GM10266 (cell line): ENCODE results near the gene NPPC.

Experiments used
- DNase-seq: peaks from one replicate; pipeline ENCODE4 v3.0.0; 2012; ENCODE audit errors: extremely low spot score
- TF ChIP-seq, protein P1 (sequence below): IDR thresholded peaks from 2 replicates; pipeline ENCODE4 v1.5.1; 2012; ENCODE audit warnings: mild to moderate bottlenecking, low read depth; ENCODE audit not compliant: control insufficient read depth, insufficient read depth; ENCODE audit errors: missing control alignments

The NPPC gene

DNA sequence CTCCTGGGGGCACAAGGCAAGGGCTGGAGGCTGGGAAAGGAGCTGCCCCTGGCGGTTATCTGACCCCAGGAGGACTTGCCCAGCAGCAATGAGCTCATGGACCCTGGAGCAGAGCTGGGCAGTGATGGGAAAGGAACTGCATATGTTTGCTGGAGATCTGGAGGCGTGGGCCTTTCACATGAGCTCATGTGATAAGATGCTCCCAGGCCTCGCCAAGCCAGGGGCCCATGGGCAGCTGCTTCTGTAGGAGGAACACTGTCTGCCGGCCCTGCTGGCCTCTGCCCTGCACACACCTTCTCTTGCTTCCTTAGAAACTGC lies 9.0 kb upstream of the NPPC start:
- no peak for DNase-seq
- TF ChIP-seq, protein P1, sequence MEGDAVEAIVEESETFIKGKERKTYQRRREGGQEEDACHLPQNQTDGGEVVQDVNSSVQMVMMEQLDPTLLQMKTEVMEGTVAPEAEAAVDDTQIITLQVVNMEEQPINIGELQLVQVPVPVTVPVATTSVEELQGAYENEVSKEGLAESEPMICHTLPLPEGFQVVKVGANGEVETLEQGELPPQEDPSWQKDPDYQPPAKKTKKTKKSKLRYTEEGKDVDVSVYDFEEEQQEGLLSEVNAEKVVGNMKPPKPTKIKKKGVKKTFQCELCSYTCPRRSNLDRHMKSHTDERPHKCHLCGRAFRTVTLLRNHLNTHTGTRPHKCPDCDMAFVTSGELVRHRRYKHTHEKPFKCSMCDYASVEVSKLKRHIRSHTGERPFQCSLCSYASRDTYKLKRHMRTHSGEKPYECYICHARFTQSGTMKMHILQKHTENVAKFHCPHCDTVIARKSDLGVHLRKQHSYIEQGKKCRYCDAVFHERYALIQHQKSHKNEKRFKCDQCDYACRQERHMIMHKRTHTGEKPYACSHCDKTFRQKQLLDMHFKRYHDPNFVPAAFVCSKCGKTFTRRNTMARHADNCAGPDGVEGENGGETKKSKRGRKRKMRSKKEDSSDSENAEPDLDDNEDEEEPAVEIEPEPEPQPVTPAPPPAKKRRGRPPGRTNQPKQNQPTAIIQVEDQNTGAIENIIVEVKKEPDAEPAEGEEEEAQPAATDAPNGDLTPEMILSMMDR = no peak

DNA sequence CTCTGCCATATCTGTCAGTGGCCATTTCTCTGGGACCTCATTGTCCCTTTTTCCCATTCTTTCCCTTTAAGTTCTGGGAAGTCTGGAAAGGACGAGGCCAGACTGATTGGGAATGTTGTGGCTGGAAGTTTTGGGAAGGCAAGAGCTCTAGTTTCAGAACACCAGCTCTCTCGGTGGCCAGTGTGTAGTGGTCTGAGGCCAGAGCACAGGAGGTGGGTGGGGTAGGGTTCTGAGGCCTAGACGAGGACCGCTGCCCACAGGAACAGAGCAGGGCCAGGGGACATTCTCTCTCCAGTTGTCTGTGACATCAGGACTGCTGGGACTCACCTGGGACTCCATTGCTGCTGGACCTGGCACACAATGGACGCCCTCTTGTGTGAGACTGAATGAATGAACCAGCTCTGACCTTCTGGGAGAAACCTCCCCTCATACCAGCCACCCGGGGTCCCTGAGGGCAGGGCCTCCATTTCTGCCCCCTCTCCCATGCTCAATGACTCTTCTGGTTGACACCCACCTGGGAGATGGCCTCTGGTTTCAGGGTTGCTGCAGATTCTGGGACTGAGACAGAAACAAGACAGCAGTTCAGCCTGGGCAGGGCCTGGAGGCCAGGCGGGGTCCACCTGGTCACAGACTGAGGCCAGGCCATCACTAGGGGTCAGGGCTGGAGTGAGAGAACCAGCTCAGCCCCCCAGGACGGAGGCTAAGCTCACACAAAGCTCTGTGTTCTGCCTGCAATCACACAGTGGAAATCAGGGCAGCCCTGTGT lies 8.4 kb upstream of the NPPC start:
- DNase-seq = no peak
- TF ChIP-seq, protein P1 = no peak

DNA sequence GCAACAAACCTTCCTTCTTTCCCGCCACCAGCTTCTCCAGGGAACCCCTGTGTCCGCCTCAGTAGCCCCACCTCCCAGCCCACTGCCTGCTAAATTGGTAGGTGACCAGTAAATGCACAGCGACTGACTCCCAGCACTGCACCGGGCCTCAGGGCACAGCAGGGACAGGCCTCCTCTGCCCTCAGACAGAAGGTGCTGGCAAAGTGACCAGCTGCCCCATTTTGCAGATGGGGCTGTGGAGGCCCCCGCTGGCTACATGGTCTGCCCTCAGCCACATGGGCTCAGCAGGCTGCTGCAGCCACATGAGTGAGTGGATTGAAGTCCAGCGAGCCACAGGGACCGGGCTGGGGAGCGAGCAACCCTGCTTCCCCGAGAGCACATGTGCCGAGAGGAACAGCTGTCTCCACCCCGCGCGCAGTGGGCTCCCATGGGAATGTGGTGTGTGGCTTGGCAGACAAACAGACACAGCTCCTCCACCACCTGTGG lies 7.8 kb upstream of the NPPC start:
- DNase-seq = no peak
- TF ChIP-seq, protein P1 = no peak

DNA sequence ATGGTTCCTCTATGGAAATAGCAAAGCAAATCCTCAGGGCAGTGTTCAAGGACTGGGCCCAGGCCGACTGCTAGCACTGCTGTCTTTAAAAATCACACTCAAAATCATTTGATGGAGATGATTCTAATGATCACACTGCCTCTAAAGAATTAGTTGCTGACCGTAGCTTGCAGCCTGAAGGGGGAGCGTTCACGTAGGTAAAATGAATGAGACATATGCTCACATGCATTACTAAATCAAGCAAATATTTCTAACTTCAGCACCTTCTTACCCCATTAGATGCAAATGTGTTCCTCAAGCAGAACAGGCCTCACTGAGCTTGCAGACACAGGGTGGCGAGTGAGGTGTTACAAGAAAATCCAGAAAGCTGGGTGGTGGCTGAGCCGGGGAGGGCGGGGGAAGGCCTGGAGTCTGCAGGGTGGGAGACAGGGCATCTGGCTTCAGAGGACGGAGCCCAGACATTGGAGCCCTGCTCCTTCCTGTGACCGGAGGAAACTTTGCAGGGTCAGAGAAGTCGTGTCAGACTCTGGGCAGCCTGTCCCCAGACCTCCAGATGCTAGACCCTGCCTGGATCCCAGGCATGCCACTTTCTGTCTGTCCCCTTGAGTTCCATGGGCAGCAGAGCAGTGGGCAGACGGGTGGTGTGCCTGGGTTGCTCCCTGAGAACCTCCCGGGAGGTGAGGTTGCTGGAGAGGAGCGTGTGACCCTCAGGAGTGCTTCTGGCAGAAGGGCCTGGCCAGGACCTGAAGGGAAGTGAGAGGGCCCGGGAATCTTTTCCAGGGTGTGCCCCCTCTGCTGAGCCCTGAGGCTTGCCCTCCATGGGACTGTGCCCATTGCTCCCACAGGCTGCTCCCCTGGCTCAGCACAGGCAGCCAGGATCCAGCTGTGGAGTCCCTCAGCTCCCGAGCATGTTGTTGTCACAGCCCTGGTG lies 7.1 kb upstream of the NPPC start:
- no peak for DNase-seq
- TF ChIP-seq, protein P1 = peak; percentile 15

DNA sequence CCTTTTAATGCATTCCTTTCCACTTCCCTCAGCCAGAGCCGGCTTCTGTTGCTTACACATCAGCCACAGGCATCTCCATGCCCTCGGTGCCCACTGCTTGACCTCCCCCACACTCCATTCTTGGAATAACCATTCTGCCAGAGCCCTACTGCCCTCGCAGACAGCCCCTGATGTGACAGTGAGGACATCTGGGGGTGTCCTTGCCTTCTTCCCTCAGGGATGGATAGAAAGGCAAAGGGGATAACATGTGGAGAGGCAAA lies 6.4 kb upstream of the NPPC start:
- TF ChIP-seq, protein P1 = no peak
- no peak for DNase-seq

DNA sequence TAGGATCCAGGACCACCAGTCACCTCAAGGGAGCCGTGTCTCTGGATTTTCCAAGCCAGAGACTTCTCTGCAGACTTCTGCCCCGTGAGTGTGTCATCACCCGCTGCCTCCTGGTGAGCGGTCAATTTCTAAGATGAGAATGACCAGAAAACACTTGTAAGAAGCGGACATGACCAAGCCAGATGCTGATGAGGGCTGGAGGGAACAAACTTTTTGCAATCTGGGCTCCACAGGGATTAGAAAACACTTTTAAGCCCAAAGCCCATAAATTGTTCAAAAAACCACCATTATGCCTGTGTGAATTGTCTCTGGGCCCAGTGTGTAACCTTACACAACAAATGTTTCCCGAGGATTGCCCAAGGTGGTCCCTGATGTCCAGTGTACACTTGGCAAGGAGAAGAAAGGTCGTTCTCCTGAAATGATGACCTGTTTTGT lies 5.3 kb upstream of the NPPC start:
- DNase-seq = no peak
- TF ChIP-seq, protein P1 = no peak
